ENCODE data around the gene FANCC.

DNA sequence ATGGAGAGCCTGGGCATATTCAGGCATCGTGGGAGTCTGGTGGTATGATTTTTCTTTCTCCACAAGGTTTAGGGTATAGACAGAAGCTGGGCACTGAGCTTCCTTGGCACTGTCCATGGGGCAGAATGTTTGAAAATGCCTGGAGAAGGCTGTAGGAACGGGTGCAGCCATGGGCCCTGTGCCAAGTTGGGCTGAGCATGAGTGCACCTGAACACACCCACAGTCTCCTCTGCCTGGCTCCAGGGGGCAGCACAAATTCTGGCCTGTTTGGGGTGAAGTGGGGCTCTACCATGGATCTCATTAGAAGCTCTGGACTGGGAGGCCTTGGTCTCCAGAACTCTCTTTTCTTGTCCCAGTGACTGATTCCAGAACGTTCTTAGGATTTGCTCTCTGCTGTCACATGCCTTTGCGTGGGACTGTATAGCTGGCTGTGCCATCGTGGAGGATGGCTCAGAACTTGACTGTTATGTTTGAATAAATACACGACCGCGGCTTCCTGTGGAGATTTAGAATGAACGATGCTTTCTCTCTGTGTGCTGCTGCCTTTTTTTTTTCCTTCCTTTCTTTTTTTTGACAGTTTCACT is 229.8 kb downstream of the FANCC start:
- TF ChIP-seq HDGF (IDR thresholded peaks at IDR 0.05; ENCODE audit: borderline replicate concordance): no peak
- TF ChIP-seq ELF4 (IDR thresholded peaks at IDR 0.05): no peak

All from HEK293T (cell line).